Left kidney (tissue), 2 donors: ENCODE results near the gene IFNLR1. TPM values are rescaled to one million over a fixed set of nuclear protein-coding genes. Genes with fewer than 3 reads are reported as not detected.

Source experiments
- DNase-seq: peaks from one replicate; pipeline ENCODE4 v3.0.0-alpha.2; 2013
- polyA plus RNA-seq: library from polyadenylated mRNA; unstranded; fragments of 120-200 nt; gene quantifications from one replicate; pipeline ENCODE4 v1.2.1, GENCODE V29; 2013; ENCODE audit not compliant: insufficient read length

The IFNLR1 gene
- polyA plus RNA-seq, 1 donor: 3.5 TPM

DNA sequence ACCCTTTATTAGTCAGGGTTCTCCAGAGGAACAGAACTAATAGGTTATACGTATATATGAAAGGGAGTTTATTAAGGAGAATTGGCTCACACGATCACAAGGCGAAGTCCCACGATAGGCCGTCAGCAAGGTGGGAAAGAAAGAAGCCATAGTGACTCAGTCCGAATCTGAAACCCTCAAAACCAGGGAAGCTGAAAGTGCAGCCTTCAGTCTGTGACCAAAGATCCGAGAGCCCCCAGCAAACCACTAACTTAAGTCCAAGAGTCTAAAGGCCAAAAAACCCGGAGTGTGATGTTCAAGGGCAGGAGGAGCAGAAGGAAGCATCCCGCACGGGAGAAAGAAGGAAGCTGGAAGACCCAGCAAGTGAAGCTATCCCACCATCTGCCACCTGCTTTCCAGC, 9.9 kb downstream of the IFNLR1 start:
- no peak for DNase-seq

DNA sequence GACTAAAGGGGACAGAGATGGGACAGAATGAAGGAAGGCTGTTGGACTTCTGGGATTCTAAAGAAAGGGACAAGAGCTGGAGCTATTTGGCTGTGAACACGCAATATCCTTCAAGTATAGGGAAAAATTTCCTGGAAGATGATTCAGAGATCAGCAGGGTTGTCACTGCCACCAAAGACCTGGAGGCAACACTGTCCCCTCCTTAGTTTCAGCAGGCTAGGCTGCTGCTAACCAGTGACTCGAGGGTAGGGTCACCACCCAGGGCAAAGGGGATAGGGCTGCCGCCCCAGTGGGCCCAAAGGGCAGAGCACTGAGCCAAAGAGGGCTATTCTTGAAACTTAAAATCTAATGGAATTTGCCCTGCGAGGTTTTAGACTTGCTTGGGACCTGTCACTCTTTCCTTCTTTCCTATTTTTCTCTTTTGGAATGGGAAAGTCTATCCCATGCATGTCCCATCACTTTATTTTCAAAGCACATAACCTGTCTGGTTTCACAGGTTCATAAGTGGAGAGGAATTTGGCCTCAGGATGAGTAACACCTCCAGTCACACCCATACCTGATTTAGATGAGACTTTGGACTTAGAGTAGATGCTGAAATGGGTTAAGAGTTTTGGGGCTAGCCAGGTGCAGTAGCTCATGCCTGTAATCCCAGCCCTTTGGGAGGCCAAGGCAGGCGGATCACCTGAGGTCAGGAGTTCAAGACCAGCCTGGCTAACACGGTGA, 11.9 kb downstream of the IFNLR1 start:
- DNase-seq: no peak

DNA sequence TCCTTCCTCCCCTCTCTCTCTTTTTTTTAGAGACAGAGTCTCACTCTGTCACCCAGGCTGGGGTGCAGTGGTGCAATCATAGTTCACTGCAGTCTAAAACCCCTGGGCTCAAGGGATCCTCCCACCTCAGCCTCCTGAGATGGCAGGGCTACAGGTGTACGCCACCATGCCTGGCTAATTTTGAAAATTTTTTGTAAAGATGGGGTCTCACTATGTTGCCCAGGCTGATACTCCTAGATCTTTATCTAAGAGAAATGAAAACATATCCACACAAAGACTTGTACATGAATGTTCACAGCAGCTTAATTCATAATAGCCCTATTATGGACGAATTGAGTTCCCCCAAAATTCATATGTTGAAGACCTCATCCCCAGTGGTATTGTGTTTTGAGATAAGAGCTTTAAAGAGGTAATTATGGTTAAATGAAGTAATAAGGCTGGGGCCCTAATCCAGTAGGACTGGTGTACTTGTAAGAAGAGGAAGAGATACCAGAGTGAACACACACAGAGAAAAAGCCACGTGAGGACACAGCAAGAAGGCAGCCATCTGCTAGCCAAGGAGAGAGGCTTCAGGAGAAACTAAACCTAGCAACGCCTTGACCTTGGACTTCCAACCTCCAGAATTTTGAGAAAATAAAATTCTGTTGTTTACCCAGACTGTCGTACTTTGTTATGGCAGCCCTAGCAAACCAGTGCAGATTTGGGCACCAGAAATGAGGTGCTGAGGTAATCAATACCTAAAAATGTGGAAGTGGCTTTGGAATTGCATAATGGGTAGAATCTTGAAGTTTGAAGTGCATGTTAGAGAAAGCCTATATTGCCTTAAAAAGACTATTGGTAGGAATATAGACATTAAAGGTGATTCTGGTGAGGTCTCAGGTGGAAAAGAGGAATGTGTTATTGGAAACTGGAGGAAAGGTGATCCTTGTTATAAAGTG, 13.2 kb downstream of the IFNLR1 start:
- DNase-seq: no peak

DNA sequence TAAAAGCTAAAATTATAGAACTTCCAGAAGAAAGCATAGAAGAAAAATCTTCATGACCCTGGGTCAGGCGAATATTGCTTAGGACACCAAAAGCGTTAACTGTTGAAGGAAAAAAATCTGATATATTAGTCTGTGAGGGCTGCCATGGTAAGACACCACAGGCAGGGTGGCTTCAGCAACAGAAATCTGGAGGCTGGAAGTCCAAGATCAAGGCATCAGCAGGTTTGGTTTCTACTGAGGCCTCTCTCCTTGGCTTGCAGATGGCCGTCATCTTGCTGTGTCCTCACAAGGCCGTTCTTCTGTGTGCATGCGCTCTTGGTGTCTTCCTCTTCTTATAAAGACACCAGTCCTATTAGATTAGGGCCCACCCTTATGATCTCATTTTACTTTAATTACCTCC, 14.5 kb downstream of the IFNLR1 start:
- no peak for DNase-seq

DNA sequence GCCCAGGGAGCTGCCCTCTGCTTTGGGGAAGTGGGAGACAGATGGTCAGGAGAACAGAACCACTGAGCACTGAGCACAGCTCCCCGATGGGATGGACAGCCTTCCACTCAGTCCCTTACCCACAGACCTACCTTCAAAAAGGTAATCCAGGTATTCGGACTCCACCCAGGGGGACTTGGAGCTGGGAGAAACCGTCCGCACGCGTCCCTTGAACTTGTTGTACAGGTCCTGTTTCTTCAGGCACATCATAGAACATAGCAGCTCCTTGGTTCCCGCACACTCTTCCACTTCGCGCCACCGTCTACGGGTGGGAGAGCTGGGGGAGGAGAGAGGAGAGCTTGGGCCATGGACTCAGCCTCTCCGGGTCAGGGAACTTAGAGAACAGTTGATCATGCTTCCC, 17.8 kb downstream of the IFNLR1 start:
- no peak for DNase-seq

DNA sequence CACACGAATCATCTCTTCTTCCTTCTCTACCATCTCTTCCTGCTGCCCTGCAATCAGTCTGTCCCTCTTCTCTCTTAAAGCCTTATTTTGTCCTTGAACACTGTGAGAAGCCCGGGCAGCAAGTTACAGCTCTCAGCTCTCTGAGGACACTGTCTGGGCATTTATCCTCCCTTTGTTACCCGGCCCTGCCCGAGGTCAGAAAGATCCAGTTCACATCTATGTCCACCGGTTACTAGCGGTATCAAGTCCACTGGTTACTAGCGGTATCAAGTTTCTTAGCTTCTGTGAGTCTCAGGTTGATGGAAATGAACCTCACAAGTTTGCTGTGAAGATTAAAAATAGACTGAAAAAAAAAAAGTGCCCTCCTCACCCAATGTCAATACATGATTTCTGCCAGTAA, 18.8 kb downstream of the IFNLR1 start:
- no peak for DNase-seq

DNA sequence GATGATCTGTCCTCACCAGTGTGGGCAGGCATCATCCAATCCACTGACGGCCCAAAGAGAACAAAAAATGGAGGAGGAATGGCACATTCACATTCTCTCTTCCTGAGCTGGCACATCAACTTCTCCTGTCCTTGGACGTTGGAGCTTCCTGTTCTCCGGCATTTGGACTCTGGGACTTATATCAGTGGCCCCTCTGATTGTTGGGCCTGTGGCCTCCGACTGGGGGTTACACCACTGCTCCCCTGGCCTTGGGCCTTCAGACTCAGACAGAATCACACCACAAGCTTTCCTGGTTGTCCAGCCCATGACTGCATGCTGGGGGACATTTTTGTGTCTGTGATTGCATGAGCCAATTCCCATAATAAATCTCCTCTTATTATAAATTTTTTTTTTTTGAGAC, 20.1 kb downstream of the IFNLR1 start:
- no peak for DNase-seq

DNA sequence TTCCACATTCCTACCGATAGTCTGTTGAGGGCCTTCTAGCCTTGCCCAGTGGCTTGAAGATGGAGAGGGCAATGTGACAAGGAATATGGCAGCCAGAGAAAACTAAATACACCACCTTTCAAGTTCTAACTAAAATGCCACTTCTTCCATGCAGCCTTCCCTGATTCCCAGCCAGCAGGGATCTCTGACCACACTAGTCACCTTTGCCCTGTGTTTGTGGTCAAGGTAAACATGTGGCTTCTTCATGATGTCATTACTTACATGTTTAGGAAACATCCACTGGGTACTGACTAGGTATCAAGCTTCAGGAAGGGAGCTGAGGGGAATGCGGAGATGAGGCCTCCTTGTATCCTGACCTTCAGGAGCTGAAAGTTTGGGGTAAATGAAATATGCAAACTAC, 21.6 kb downstream of the IFNLR1 start:
- DNase-seq: no peak

DNA sequence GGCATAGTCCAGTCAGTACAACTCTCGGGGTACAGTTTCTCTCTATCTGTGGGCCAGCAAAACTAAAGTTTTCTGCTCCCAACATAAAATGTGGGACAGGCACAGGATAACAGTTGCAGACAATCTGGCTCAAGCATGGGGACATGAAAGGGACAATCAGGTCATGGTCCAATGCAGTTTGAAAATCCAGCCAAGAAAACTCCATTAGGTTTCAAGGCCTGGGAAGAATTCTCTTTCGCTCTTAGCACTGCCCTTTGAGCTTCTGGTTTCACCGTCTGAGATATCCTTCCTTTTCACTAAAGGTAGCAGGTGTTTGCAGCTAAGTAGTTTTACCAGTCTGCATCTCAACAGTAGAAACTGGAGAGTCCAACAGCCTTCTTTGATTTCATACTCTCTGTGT, 23.1 kb downstream of the IFNLR1 start:
- no peak for DNase-seq

DNA sequence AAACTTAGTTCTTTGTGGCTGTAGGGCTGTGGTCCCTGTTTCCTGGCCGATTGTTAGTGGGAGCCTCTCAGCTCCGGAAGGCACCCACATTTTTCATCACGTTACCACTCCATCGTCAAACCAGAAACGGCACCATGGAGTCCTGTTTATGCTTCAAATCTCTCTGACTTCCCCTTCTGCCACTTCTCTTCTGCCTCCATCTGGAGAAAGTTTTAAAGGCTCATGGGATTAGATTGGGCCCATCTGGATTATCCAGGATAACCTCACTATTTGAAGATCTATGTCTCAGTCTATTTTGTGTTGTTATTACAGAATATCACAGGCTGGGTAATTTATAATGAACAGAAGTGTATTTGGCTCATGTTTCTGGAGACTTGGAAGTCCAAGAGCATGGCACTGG, 24.9 kb downstream of the IFNLR1 start:
- no peak for DNase-seq

DNA sequence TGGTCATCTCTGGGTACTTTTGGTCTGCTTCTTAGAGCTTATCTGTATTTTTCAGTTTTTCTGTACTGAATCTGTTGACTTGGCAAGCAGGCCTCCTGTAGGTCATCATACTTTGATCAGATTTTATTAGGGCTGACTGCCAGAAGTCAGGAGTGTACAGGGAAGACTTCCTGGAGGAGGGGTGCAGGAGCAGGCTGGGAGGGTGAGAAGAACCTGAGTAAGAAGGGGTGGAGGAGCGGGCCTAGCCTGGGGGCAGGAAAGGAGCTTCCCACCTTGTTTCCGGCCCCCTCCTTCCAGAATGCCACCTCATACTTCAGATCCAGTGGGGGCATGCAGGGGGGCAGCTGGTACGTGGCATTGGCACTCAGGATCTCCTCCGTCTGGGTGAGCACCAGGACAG, 25.8 kb downstream of the IFNLR1 start:
- DNase-seq: no peak

DNA sequence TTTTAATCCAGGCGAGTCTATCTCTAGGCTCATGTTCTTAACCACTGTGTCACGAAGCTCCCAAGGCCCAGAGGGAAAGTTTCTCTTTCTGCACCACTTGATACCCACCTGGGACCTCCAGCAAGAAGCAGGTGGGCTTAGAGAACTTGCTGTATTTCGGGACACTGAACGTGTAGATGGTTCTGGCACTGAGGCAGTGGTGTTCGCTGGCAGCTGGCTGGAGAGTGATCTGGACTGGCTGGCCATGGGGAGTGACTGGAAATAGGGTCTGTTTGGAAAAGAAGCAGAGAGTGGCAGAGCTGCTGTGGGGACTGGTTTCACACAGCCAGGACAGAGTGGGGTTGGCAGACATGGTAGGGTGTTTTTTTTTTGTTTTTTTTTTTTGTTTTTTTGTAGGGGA, 27.7 kb downstream of the IFNLR1 start:
- no peak for DNase-seq

DNA sequence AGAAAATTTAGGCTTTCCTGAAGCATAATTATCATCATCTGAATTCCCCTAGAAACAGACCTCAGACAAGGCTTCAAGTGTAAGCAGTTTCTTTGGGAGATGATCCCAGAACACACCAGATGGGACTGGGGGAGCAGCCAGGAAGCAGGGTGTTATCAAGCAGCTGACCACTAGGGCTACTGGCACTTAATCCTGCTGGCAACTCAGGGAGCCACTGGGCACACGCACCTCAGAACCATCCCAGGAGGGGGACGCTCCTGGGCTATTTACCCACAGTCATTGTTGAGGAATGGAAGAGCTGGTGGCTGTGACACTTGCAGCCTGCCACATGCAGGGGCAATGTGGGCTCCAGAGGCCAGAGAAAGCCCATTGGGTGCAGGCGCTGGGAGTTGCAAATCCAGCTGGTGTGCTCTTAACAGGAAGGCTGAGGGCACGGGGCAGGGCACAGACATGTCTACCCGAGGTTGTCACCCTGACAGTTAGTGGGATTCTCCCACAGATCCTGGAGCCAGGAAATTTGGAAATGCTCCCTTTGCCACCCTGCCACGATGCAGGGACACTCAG, 29.1 kb downstream of the IFNLR1 start:
- DNase-seq: no peak

DNA sequence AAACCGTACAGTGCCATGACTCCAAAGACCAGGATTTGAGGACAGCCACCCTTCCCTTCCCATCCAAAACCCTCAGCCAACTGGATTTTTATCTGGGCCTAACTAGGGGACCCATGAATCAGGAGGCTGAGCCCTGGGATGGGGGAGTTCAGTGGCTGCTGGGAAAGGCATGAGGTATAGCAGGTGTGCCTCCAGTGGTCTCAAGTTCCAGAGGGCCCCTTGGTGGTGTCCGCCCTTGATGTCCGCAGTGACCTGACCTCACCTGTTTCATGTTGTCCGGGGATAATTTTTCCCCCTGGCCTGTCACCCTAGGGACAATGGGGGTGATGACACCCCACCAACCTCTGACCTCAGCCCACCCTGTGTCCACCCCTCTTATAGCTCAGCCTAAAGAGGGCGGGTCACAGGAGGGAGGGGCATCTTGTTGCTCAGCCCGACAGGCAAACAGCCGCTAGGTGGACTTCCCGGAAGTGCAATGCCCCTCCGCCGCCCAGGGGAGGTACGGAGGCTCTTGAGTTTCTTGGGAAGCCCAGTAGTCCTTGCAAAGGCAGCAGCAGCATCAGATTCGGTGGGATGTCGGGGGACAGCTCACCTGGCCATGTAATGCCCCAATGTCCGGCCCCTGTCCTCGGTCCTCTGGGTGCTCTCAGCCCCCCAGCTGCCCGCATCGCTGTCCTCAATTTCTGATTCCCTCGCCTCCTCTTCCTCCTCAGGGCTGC, 30.4 kb downstream of the IFNLR1 start:
- no peak for DNase-seq

DNA sequence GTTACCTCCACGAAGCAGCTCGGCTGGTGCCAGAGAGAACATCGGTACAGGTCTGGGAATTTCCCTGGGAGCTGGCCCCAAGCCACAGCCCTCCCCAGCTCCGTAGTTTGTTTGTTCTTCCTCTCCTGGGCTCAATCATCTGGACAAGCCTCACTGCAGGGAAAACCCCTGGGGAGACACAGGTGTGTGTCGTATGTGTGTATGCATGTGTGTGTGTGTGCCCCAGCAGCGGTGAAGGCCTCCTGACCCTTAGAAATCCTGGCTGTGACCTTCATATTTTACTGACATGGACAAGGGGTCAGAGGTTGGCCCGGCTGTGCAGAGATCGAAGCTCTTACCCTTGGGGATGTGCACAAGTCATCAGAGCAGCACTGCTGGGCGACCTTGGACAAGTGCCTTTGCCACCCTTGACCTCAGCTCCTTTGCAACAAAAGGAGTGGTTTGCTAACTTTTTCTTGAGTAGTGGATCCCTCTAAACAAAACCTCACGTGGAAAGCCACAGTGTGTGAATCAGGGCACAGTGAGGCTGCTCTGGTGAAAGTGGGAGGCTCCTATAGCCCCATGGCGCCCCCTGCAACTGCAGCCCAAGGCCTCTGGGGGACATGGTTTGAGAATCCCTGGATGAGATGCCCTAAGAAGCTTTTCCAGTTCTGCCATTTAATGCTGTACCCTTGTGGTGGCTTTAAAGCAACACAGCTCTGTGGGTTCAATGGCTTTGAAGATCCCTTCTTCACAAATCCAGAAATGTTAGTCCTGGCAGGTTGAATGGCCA, 31.9 kb downstream of the IFNLR1 start:
- DNase-seq: no peak

DNA sequence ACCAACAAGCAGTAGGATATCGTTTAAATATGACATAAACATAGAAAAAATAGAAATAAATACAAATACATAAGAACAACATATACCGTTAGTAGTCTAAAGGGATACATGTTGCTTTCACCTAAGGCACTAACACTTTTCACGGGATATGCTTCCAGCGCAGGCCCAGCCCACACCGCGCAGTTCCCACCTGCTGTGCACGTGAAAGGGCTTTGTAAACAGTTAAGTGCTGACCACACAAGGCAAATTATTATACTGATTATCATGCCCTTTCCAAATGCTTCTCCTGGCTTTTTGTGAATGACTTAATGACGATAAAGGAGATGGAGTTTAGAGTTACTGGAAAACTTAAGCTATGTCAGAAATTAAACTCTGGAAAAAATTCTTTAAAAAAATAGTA, 32.9 kb downstream of the IFNLR1 start:
- no peak for DNase-seq

DNA sequence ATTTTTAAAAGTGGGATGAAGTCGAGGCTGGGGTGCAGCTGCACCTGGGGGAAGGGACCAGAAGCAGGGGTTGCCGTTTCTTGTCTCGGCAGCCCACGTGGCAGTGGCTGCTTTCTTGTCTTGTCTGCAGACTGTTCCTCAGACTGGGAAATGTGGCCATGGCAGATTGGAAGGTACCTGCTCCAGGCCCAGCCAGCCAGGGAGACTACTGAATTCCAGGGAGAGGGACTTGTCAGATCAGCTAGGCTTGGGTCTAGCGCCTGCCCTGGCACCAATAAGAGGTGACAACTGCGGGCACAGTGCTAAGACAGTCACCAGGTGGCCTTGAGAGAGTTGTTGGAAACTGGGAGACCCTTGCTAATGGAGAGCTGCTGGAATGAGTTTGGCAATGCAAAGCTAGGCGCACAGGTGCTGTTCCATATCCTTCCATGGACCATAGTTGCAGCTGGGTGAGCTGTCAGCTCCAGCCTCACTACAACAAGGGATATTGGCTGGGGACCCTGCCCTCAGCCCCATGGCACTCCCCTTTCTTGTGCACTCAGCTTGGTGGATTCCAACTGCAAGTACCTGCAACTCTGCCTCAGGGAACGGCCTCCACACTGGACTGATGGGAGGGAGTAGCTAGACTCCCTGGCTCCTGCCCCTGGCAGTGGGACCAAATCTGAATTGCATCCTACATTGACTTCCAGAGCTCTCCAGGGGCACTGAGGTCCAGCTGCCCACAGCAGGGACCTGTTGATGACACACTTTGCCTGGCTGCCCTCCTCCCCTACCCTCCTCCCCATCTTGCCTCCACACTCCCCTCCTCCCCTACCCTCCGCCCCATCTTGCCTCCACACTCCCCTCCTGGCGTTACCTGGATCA, 34.2 kb downstream of the IFNLR1 start:
- DNase-seq: no peak

DNA sequence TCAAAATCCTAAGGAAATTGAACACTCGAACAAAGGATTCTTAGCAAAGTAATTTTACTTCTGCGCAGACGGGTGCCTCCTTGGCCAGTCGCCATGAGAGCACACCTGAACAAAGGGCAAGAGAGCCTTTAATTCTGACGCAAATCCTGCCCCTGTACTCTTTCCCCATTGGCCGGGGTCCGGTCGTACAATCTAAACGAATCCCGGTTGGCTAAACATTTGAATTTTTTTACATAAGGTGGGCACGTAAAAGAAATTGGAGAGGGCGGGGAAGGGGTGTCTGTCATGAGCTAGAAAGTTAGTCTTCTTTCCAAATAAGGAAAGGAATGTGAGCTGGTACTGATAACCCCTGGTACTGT, 35.9 kb downstream of the IFNLR1 start:
- DNase-seq: peak; percentile 85

DNA sequence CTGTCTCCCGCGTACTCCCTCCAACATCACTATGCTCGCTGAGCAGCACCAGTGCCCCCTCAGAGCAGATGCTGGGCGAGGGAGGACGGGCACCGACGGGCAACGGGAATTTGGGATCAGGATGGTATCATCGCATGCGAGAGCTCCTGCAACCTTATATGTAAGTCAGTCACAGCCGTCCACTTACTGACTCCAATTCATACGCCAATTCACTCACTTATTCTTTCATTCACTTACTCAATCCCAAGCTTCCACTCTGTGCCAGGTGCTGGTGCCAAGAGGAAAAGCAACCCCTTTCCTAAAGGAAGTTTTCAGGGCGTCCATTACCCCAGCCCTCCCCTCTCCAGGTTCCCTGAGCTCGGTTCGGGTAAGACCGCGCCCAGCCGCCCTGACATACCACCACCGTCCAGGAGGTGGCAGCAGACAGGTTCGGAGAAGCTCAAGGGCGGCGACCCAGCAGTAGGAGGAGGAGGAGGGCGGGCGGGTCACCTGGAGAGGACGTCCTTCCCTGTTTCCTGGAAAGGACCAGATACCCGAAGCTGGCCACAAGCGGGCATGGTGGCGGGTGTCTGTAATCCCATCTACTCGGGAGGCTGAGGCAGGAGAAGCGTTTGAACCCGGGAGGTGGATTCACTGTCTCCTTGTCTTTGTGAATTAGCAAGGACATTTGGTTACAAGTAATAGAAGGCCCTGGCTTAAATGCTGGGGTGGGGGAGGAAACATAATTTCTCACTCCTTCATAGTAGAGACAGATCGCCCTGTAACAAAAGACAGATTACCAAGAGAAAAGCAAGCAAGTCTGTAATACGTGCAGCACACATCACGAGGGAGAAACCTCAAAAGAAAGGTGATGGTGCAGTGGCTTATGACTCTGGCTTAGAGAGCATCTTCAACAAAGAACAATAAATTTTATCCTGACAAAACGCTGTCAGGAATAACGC, 36.6 kb downstream of the IFNLR1 start:
- peak; percentile 90 for DNase-seq

DNA sequence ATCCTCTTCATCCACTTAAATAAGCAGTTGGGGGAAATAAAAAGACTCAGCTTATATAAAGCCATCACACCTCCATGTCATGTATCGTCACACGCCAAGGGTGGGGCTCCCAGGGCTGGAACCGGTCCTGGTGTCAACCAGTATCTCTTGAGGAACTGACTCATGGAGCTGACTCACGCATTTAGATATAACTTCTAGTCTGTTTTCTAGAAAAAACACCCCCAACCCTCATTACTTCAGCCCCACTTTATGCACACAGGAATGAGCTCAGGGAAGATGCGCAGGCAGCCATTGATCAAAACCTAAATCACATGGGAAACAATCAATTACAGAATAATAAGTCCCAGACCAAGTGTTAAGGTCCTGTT, 37.2 kb downstream of the IFNLR1 start:
- DNase-seq: no peak
